Muscle layer of duodenum (tissue), 2 donors: ENCODE measurements around the gene SCGB1D4.

Experiments used
- H3K27ac ChIP-seq: one replicate; pipeline ENCODE4 v1.7.0; 2013; ENCODE audit warnings: mild to moderate bottlenecking, low read length
- H3K27me3 ChIP-seq: one replicate; pipeline ENCODE4 v1.7.0; 2013; ENCODE audit warnings: low read depth, mild to moderate bottlenecking, control low read depth, low read length
- H3K36me3 ChIP-seq, 2 donors: one replicate each; pipeline ENCODE4 v1.7.0; 2013; ENCODE audit warnings: low read length in 2 of 2, control low read depth in 1 of 2, mild to moderate bottlenecking in 1 of 2; ENCODE audit not compliant: insufficient read depth in 2 of 2, control insufficient read depth in 1 of 2
- H3K4me1 ChIP-seq, 2 donors: one replicate each; pipeline ENCODE4 v1.7.0; 2013; ENCODE audit warnings: low read length in 2 of 2, mild to moderate bottlenecking in 2 of 2, control low read depth in 1 of 2, moderate library complexity in 1 of 2; ENCODE audit not compliant: insufficient read depth in 2 of 2, control insufficient read depth in 1 of 2
- H3K4me3 ChIP-seq, 2 donors: one replicate each; pipeline ENCODE4 v1.7.0; 2013; ENCODE audit warnings: low read length in 2 of 2, low read depth in 1 of 2, mild to moderate bottlenecking in 1 of 2
- H3K9me3 ChIP-seq, 2 donors: one replicate each; pipeline ENCODE4 v1.7.0; 2013; ENCODE audit warnings: low read length in 2 of 2, control low read depth in 1 of 2, mild to moderate bottlenecking in 1 of 2; ENCODE audit not compliant: control insufficient read depth in 1 of 2
- donor health status: healthy.

Gene SCGB1D4

DNA sequence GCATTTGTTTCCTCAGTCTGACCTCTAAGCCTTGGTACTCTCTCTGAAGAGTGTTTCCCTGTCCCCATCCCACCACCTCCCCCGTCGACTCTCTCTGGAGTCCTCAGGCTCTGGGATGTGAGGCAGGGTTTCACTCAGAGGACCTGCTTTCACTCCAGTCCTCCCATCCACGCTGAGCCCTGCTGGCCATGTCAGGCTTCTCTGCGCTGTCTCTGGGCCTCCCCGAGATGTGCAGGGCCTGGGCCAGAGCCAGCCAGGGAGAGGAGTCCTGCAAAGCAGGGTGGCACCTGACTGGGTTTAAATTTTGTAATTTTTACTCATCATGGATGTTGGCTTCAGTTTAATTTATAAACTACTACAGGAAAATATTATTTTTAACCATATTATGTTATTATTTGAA, 25.6 kb downstream of the SCGB1D4 start:
- no peak overlapping the region for H3K27ac ChIP-seq
- no peaks in the 10 kb centered on the region for H3K4me1 ChIP-seq
- H3K9me3 ChIP-seq = no peaks in the 10 kb centered on the region
- H3K4me3 ChIP-seq = no peak overlapping the region
- H3K36me3 ChIP-seq = no peaks in the 10 kb centered on the region
- H3K27me3 ChIP-seq = no peaks in the 10 kb centered on the region

DNA sequence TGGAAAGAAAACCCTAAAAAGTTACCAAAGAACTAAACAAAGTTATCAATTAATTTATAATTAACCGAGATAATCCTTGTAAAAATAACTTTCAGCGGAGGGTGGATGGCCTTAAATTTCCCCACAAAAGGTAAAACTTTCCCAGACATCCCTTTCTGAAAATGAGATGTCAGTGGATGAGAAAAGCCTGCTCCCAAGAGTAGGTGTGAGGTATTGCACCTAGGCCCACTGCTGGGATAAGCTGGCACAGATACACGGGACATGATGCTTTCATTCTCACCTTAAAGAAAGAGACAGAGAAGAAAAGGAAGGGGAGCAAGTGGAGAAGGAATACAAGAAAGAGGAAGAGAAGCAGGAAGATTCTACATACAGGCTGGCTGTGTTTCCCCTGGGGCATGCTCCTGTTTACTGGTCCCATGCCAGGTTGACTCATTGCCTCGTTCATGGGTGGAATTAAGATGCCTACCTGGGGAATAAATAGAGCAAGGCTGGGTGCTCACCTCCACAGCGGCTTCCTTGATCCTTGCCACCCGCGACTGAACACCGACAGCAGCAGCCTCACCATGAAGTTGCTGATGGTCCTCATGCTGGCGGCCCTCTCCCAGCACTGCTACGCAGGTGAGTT, 29.1 kb downstream of the SCGB1D4 start, which contains the start of gene SCGB2A2:
TSS of gene SCGB2A2 (plus strand) at position 505 of the 625 bp plus-strand sequence. CDS start at position 564, 59 bp downstream.
- no peaks in the 10 kb centered on the region for H3K4me1 ChIP-seq
- H3K36me3 ChIP-seq = no peaks in the 10 kb centered on the region
- H3K27ac ChIP-seq = no peak within 1 kb of the TSS
- H3K4me3 ChIP-seq = no peak within 1 kb of the TSS
- no peaks in the 10 kb centered on the region for H3K27me3 ChIP-seq
- H3K9me3 ChIP-seq = no peaks in the 10 kb centered on the region

DNA sequence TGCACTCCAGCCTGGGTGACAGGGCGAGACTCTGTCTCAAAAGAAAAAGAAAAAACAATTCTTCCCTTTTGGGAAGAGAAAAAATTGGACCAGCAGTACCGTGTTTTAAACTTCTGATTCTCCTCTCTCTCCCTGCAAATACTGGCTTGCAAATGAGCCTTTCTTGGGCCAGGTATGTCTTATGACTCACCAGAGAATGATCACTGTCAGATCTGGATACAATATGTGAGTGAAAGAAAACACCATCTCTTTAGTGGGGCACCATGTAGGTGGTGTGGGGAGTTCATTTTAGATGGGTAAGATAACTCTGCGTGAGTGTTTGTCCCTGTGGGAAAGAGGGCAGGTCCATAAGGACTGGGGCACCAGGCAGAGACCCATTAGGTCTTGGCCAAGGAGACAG, 31.3 kb downstream of the SCGB1D4 start:
- no peaks in the 10 kb centered on the region for H3K36me3 ChIP-seq
- H3K9me3 ChIP-seq = no peaks in the 10 kb centered on the region
- H3K4me1 ChIP-seq = no peaks in the 10 kb centered on the region
- no peak overlapping the region for H3K4me3 ChIP-seq
- no peaks in the 10 kb centered on the region for H3K27me3 ChIP-seq
- no peak overlapping the region for H3K27ac ChIP-seq

DNA sequence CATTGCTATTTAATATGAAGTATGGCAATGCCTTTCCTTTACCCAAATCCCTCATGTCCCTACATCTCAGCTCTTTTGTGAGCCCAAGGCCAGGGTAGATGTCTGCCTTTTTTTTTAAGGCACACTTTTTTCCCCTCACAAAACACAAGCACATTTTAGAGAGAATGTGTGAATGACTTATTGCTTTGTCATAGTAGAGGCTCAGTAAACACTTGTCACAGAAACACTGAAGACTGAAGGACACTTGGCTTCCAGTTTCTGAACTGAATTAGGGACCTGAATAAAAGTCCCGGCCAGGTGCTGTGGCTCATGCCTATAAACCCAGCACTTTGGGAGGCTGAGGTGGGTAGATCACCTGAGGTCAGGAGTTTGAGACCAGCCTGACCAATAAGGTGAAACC, 31.8 kb downstream of the SCGB1D4 start:
- no peak overlapping the region for H3K27ac ChIP-seq
- H3K27me3 ChIP-seq = no peaks in the 10 kb centered on the region
- H3K4me3 ChIP-seq = no peak overlapping the region
- no peaks in the 10 kb centered on the region for H3K4me1 ChIP-seq
- no peaks in the 10 kb centered on the region for H3K9me3 ChIP-seq
- no peaks in the 10 kb centered on the region for H3K36me3 ChIP-seq

DNA sequence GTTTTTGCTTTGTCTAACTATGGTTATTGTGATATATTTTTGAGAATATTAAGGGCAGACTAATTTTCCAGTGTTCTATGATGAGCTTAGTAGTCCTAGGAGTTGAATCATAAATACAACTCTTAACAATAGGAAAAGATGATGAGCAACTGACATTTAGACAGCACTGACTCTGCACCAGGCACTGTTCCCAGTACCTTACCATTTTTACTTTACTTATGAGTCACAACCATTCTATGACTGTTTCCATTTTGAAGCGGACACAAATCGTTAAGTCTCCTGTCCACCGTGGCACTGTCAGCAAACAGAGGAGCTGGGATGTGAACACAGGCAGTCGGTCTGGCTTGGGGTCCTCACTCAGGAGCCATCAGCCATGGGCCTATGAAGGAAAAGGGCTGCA, 32.3 kb downstream of the SCGB1D4 start:
- H3K36me3 ChIP-seq = no peaks in the 10 kb centered on the region
- H3K27me3 ChIP-seq = no peaks in the 10 kb centered on the region
- H3K9me3 ChIP-seq = no peaks in the 10 kb centered on the region
- no peak overlapping the region for H3K27ac ChIP-seq
- no peaks in the 10 kb centered on the region for H3K4me1 ChIP-seq
- no peak overlapping the region for H3K4me3 ChIP-seq

DNA sequence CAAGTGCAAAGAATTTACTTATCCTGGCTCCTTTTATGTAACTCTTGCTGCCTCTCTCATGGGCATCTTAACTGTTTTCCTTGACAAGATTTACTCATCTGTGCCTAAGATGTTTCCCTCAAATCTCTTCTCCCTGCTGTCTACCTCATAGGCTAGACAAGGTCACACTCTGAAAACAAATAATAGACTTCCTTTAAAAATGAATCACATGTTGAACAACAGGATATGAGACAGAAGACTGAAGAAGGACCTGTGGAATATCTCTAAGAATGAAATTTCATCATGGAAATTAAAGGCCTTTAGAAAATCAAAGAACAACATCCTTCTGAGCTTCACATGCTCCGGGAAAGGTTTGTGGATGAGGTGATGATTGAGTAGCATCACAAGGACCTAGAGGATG, 34.9 kb downstream of the SCGB1D4 start:
- no peaks in the 10 kb centered on the region for H3K27me3 ChIP-seq
- no peak overlapping the region for H3K27ac ChIP-seq
- H3K4me1 ChIP-seq = no peaks in the 10 kb centered on the region
- no peaks in the 10 kb centered on the region for H3K9me3 ChIP-seq
- no peak overlapping the region for H3K4me3 ChIP-seq
- H3K36me3 ChIP-seq = no peaks in the 10 kb centered on the region

DNA sequence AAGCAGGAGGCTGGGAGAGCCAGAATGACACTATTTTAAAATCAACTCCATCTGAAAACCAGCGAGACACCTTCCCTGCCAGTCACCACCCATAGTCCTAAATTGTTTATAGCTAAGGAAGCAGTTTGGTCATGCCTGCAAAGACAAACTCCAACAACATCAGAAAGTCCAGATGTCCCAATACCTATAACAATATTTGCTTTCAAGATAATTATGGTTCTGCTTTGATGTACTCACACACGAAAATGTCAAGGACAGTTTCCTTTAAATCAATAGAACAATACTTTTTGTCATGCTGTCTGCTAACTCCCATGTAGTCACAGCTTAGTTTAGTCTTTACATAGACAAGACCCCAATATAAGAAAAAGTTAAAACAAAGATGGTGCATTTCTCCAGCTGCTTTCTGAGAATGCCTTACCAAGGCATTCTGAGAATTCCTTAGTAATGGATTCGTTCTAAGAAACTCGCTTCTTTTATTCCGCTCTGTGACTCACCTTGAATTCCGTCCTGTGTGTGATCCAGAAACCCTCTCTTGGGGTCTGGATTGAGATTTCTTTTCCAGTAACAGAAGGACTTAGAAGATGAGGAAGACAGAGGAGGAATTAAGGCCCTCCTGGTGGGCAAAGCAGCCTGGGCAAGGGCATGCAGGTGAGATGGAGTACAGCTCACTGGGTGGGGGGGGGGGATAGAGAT, 38.5 kb downstream of the SCGB1D4 start:
- H3K27me3 ChIP-seq = no peaks in the 10 kb centered on the region
- no peak overlapping the region for H3K4me3 ChIP-seq
- H3K4me1 ChIP-seq = no peaks in the 10 kb centered on the region
- no peaks in the 10 kb centered on the region for H3K36me3 ChIP-seq
- H3K9me3 ChIP-seq = no peaks in the 10 kb centered on the region
- H3K27ac ChIP-seq = no peak overlapping the region

DNA sequence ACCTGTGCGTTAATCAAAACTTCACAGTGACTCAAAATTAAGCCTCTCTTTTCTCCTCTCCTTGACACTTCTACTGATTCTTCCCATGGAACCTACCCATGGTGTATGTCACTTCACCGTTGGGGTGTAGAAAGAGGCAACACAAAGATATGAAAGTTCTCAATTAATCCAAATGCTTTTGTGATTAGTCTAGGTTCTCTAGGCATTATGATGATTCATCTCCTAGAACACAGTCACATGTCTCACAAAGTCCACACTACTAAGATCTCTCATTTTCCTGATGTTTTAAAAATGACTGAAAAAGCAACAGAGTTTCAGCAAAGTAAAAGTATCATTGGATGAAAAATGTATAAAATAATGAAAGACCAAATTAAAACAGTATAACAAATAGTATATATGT, 42.6 kb downstream of the SCGB1D4 start:
- Histone ChIP-seq H3K4me1 (no peaks in the 10 kb centered on the region), H3K27me3 (no peaks in the 10 kb centered on the region)

DNA sequence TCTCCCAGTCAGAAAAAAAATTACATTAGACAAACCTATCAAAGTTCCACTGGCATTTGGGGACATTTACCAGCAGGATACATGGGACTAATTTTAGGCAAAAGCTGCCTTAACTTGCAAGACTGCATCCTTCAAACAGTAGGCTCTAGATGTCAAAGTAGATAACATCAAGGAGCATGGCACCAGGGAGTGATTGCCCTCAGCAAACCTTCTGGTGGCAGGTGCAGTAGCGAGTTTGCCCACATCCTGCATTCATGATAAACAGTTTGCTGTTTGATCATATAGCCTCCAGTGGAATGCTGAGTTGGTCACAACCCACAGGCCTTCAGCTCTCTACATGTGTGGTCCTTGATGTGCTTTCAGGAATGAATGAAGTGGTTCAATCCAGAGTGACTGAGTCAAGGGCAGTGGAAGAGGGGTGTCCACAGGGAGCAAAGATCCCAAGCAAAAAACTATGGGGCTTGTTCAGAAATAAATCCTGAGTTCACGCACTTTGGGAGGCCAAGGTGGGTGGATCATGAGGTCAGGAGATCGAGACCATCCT, 44.8 kb downstream of the SCGB1D4 start:
- H3K27me3 ChIP-seq = no peaks in the 10 kb centered on the region
- H3K4me1 ChIP-seq = no peaks in the 10 kb centered on the region
- H3K9me3 ChIP-seq = peaks cover 26 to 44% of the 10 kb centered on the region in 2 donors

More for the DNA sequence above, 42.6 kb downstream of the SCGB1D4 start:
- no peak overlapping the region for H3K4me3 ChIP-seq
- no peak overlapping the region for H3K27ac ChIP-seq
- H3K36me3 ChIP-seq = no peaks in the 10 kb centered on the region
- H3K9me3 ChIP-seq = peaks cover 17 to 26% of the 10 kb centered on the region in 2 donors

DNA sequence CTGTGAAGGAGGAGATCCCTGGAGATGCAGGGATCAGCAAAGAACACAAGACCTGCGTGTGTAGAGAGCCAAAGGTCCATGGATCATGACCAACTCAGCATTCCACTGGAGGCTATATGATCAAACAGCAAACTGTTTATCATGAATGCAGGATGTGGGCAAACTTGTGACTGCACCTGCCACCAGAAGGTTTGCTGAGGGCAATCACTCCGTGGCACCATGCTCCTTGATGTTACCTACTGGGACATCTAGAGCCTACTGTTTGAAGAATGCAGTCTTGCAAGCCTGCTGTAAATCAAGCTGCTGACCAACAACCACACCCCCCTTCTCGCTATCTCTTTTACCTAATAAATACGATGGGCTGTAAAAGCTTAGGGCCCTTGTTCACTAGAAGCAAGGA, 47.2 kb downstream of the SCGB1D4 start:
- no peak overlapping the region for H3K4me3 ChIP-seq
- H3K4me1 ChIP-seq = no peaks in the 10 kb centered on the region
- H3K9me3 ChIP-seq = peaks cover 26 to 44% of the 10 kb centered on the region in 2 donors
- peaks cover 2% of the 10 kb centered on the region for H3K27me3 ChIP-seq
- H3K36me3 ChIP-seq = no peaks in the 10 kb centered on the region
- H3K27ac ChIP-seq = no peak overlapping the region

More for the DNA sequence above, 44.8 kb downstream of the SCGB1D4 start:
- H3K4me3 ChIP-seq = no peak overlapping the region
- no peaks in the 10 kb centered on the region for H3K36me3 ChIP-seq
- H3K27ac ChIP-seq = no peak overlapping the region
